Erythroblast (primary cell): ENCODE measurements around the gene ZG16B.

ENCODE experiments used
- GATA1 ChIP-seq: IDR thresholded peaks from 2 replicates; pipeline ENCODE4 v1.6.1; 2011; ENCODE audit warnings: low read depth, mild to moderate bottlenecking, control low read depth, low read length, moderate library complexity
- POLR2A ChIP-seq: IDR thresholded peaks from 2 replicates; pipeline ENCODE4 v1.6.1; 2011; ENCODE audit warnings: mild to moderate bottlenecking, low read length

GRCh38 chr16:2783581-2784357, 46.3 kb upstream of the ZG16B start:
- TF ChIP-seq POLR2A (no peak), GATA1 (no peak)
